GM13977 (cell line): Measurements from ENCODE around the gene TMEM178A.
"Not testable (repeated sequence)": the region's sequence is repeated elsewhere in the genome, so short reads cannot be mapped to it uniquely, and the experiment has no call there.

Source experiments
- DNase-seq: peaks from one replicate; pipeline ENCODE4 v3.0.0; 2012; ENCODE audit warnings: low spot score
- CTCF ChIP-seq: IDR thresholded peaks from 2 replicates; pipeline ENCODE4 v1.5.1; 2012; ENCODE audit warnings: mild to moderate bottlenecking, control low read depth; ENCODE audit not compliant: insufficient read depth; ENCODE audit errors: extremely low read depth, missing control alignments
- in situ Hi-C: fragments of 300-500 bp; cut with MboI; formaldehyde crosslinking; loops from one replicate; pipeline ENCODE4 v1.12.0; 2022; ENCODE audit warnings: low sequenced_read_pairs, low pct_unique_long_range_greater_than_20kb, mixed read lengths, inconsistent platforms; ENCODE audit not compliant: unreplicated experiment

Gene TMEM178A

GRCh38 chr2:39650468-39650867 lies 15.2 kb upstream of the TMEM178A start:
- DNase-seq, result no peak
- TF ChIP-seq CTCF, result no peak
- in situ Hi-C loops, result no loop called here

- DNase-seq, in situ Hi-C loops: not testable (repeated sequence)
These were observed 9.5 kb upstream of the TMEM178A start for GRCh38 chr2:39656215-39656614.

GRCh38 chr2:39657287-39657937 lies 8.3 kb upstream of the TMEM178A start:
- TF ChIP-seq CTCF, result no peak
- DNase-seq, result no peak
- in situ Hi-C loops, result no loop called here

GRCh38 chr2:39658371-39658770 lies 7.3 kb upstream of the TMEM178A start:
- in situ Hi-C loops, result no loop called here
- DNase-seq, result no peak
- TF ChIP-seq CTCF, result no peak

GRCh38 chr2:39659765-39660611 lies 5.7 kb upstream of the TMEM178A start:
- in situ Hi-C loops, result no loop called here
- no peak for DNase-seq
- no peak for TF ChIP-seq CTCF

GRCh38 chr2:39660612-39661236 lies 5.0 kb upstream of the TMEM178A start:
- no peak for TF ChIP-seq CTCF
- no peak for DNase-seq
- in situ Hi-C loops, result no loop called here

- no peak for TF ChIP-seq CTCF
- in situ Hi-C loops, result no loop called here
These were observed 3.9 kb upstream of the TMEM178A start for GRCh38 chr2:39661826-39662225.

More at GRCh38 chr2:39661826-39662225, 3.9 kb upstream of the TMEM178A start:
- DNase-seq, result no peak
